G401 (cell line): ENCODE results near the gene ADAMTS13. TPM values are rescaled to one million over a fixed set of nuclear protein-coding genes. Genes with fewer than 3 reads are reported as not detected.

Source experiments
- DNase-seq: peaks from one replicate; pipeline ENCODE4 v3.0.0-alpha.2; 2015; ENCODE audit warnings: low spot score
- in situ Hi-C: cut with HindIII; loops from 2 replicates; pipeline ENCODE4 v1.10.0; 2016; ENCODE audit warnings: low sequenced_read_pairs, mixed read lengths
- total RNA-seq: library from RNA; depleted of rRNA; stranded (reverse); fragments of >200 nt; shearing (Covaris generic); gene quantifications from 2 replicates; pipeline ENCODE4 v1.2.3, GENCODE V29; 2014

Gene ADAMTS13
- total RNA-seq, 1 experiment from 2014 or later = 1.4 TPM

- peak; percentile 61 for DNase-seq
- in situ Hi-C loops = no loop called here
These were observed 41.2 kb downstream of the ADAMTS13 start for GRCh38 chr9:133463234-133463863.

- DNase-seq = no peak
- in situ Hi-C loops = no loop called here
These were observed 41.9 kb downstream of the ADAMTS13 start for GRCh38 chr9:133463864-133464615.

GRCh38 chr9:133464638-133465037 lies 42.5 kb downstream of the ADAMTS13 start:
- DNase-seq = no peak
- in situ Hi-C loops = no loop called here

GRCh38 chr9:133465984-133466383 lies 43.8 kb downstream of the ADAMTS13 start:
- no peak for DNase-seq
- in situ Hi-C loops = no loop called here

- in situ Hi-C loops = no loop called here
- no peak for DNase-seq
These were observed 44.9 kb downstream of the ADAMTS13 start for GRCh38 chr9:133467101-133467500.

- in situ Hi-C loops = no loop called here
- no peak for DNase-seq
These were observed 46.2 kb downstream of the ADAMTS13 start for GRCh38 chr9:133468374-133468773.

GRCh38 chr9:133468777-133469421 lies 46.7 kb downstream of the ADAMTS13 start:
- no peak for DNase-seq
- in situ Hi-C loops = no loop called here

- in situ Hi-C loops = no loop called here
- no peak for DNase-seq
These were observed 48.3 kb downstream of the ADAMTS13 start for GRCh38 chr9:133470427-133470924.

- in situ Hi-C loops = no loop called here
- no peak for DNase-seq
These were observed 48.8 kb downstream of the ADAMTS13 start for GRCh38 chr9:133470988-133471387.

GRCh38 chr9:133471551-133472276 lies 49.5 kb downstream of the ADAMTS13 start:
- in situ Hi-C loops = no loop called here

GRCh38 chr9:133472277-133472645 lies 50.1 kb downstream of the ADAMTS13 start:
- DNase-seq = no peak
- in situ Hi-C loops = no loop called here

More at GRCh38 chr9:133471551-133472276, 49.5 kb downstream of the ADAMTS13 start:
- no peak for DNase-seq

GRCh38 chr9:133472753-133473378 lies 50.7 kb downstream of the ADAMTS13 start:
- in situ Hi-C loops = no loop called here

GRCh38 chr9:133473743-133474142 lies 51.6 kb downstream of the ADAMTS13 start:
- DNase-seq = no peak
- in situ Hi-C loops = no loop called here

More at GRCh38 chr9:133472753-133473378, 50.7 kb downstream of the ADAMTS13 start:
- no peak for DNase-seq

GRCh38 chr9:133474215-133474614 lies 52.0 kb downstream of the ADAMTS13 start:
- DNase-seq = no peak
- in situ Hi-C loops = no loop called here

- in situ Hi-C loops = no loop called here
These were observed 52.7 kb downstream of the ADAMTS13 start for GRCh38 chr9:133474853-133475252.

GRCh38 chr9:133475292-133476012 lies 53.3 kb downstream of the ADAMTS13 start:
- in situ Hi-C loops = no loop called here
- no peak for DNase-seq

More at GRCh38 chr9:133474853-133475252, 52.7 kb downstream of the ADAMTS13 start:
- no peak for DNase-seq

GRCh38 chr9:133476036-133476931 lies 54.1 kb downstream of the ADAMTS13 start:
- in situ Hi-C loops = no loop called here
- no peak for DNase-seq
